Effector memory CD4-positive, alpha-beta T cell (primary cell): ENCODE measurements around the gene TCF7L2.
"Not testable (repeated sequence)": the region's sequence is repeated elsewhere in the genome, so short reads cannot be mapped to it uniquely, and the experiment has no call there.

ENCODE experiments used
- DNase-seq, 3 donors: peaks; one replicate each; pipeline ENCODE4 v3.0.0-alpha.2; 2020
- H3K27ac ChIP-seq: 2 replicates; pipeline ENCODE4 v1.7.0; 2013; ENCODE audit warnings: mild to moderate bottlenecking, low read length, moderate library complexity; ENCODE audit not compliant: insufficient read depth, poor library complexity, severe bottlenecking
- H3K27me3 ChIP-seq: replicated peaks from 2 replicates; pipeline ENCODE4 v1.7.0; 2013; ENCODE audit warnings: mild to moderate bottlenecking, low read length; ENCODE audit not compliant: insufficient read depth, control insufficient read depth, poor library complexity, severe bottlenecking
- H3K36me3 ChIP-seq: 2 replicates; pipeline ENCODE4 v1.7.0; 2013; ENCODE audit warnings: mild to moderate bottlenecking, low read length, moderate library complexity; ENCODE audit not compliant: control insufficient read depth, insufficient read depth
- H3K4me1 ChIP-seq: 2 replicates; pipeline ENCODE4 v1.7.0; 2013; ENCODE audit warnings: low read length, mild to moderate bottlenecking; ENCODE audit not compliant: control insufficient read depth, insufficient read depth, poor library complexity, severe bottlenecking
- H3K4me3 ChIP-seq: 2 replicates; pipeline ENCODE4 v1.7.0; 2013; ENCODE audit warnings: low read length, low read depth, mild to moderate bottlenecking; ENCODE audit not compliant: insufficient read depth, poor library complexity, severe bottlenecking
- H3K9me3 ChIP-seq: 2 replicates; pipeline ENCODE4 v1.7.0; 2013; ENCODE audit warnings: mild to moderate bottlenecking, low read length, moderate library complexity; ENCODE audit not compliant: control insufficient read depth

The TCF7L2 gene

GRCh38 chr10:113060201-113061053 is 110.4 kb downstream of the TCF7L2 start:
- Histone ChIP-seq H3K27ac (no peak overlapping the region), H3K4me3 (no peak overlapping the region), H3K4me1 (peaks cover 4% of the 10 kb centered on the region), H3K36me3 (no peaks in the 10 kb centered on the region), H3K27me3 (no peaks in the 10 kb centered on the region), H3K9me3 (no peaks in the 10 kb centered on the region)
- no peak for DNase-seq

- no peak overlapping the region for H3K27ac ChIP-seq
- DNase-seq, result no peak
- peaks cover 4% of the 10 kb centered on the region for H3K4me1 ChIP-seq
- H3K9me3 ChIP-seq, result no peaks in the 10 kb centered on the region
- no peak overlapping the region for H3K4me3 ChIP-seq
- H3K27me3 ChIP-seq, result no peaks in the 10 kb centered on the region
- no peaks in the 10 kb centered on the region for H3K36me3 ChIP-seq
Measured at GRCh38 chr10:113061054-113061430, 111.0 kb downstream of the TCF7L2 start.

- Histone ChIP-seq H3K4me1 (peaks cover 4% of the 10 kb centered on the region), H3K27me3 (no peaks in the 10 kb centered on the region), H3K9me3 (no peaks in the 10 kb centered on the region), H3K36me3 (no peaks in the 10 kb centered on the region), H3K4me3 (no peak overlapping the region), H3K27ac (no peak overlapping the region)
- no peak for DNase-seq
Measured at GRCh38 chr10:113061557-113061956, 111.5 kb downstream of the TCF7L2 start.

GRCh38 chr10:113063043-113063967 is 113.3 kb downstream of the TCF7L2 start:
- no peaks in the 10 kb centered on the region for H3K9me3 ChIP-seq
- no peak overlapping the region for H3K4me3 ChIP-seq
- no peak overlapping the region for H3K27ac ChIP-seq
- H3K27me3 ChIP-seq, result no peaks in the 10 kb centered on the region
- DNase-seq, result no peak
- peaks cover 4% of the 10 kb centered on the region for H3K4me1 ChIP-seq
- no peaks in the 10 kb centered on the region for H3K36me3 ChIP-seq

- no peak overlapping the region for H3K4me3 ChIP-seq
- H3K27me3 ChIP-seq, result no peaks in the 10 kb centered on the region
- no peaks in the 10 kb centered on the region for H3K36me3 ChIP-seq
- DNase-seq, result no peak
- peaks cover 4% of the 10 kb centered on the region for H3K4me1 ChIP-seq
- no peaks in the 10 kb centered on the region for H3K9me3 ChIP-seq
- no peak overlapping the region for H3K27ac ChIP-seq
Measured at GRCh38 chr10:113064039-113064438, 114.0 kb downstream of the TCF7L2 start.

- H3K27ac ChIP-seq, H3K27me3 ChIP-seq, H3K9me3 ChIP-seq, DNase-seq, H3K36me3 ChIP-seq, H3K4me1 ChIP-seq, H3K4me3 ChIP-seq: not testable (repeated sequence)
Measured at GRCh38 chr10:113066120-113066519, 116.1 kb downstream of the TCF7L2 start.

- Histone ChIP-seq H3K27me3 (no peaks in the 10 kb centered on the region), H3K27ac (no peak overlapping the region), H3K4me1 (no peaks in the 10 kb centered on the region), H3K9me3 (no peaks in the 10 kb centered on the region), H3K36me3 (no peaks in the 10 kb centered on the region), H3K4me3 (no peak overlapping the region)
- DNase-seq, result no peak
Measured at GRCh38 chr10:113066561-113067312, 116.7 kb downstream of the TCF7L2 start.

- no peaks in the 10 kb centered on the region for H3K4me1 ChIP-seq
- DNase-seq, result no peak
- H3K36me3 ChIP-seq, result no peaks in the 10 kb centered on the region
- no peaks in the 10 kb centered on the region for H3K27me3 ChIP-seq
- no peak overlapping the region for H3K4me3 ChIP-seq
- H3K9me3 ChIP-seq, result no peaks in the 10 kb centered on the region
- no peak overlapping the region for H3K27ac ChIP-seq
Measured at GRCh38 chr10:113067501-113067900, 117.5 kb downstream of the TCF7L2 start.

GRCh38 chr10:113068178-113068890 is 118.3 kb downstream of the TCF7L2 start:
- Histone ChIP-seq H3K4me3 (no peak overlapping the region), H3K36me3 (no peaks in the 10 kb centered on the region), H3K9me3 (no peaks in the 10 kb centered on the region), H3K27ac (no peak overlapping the region), H3K27me3 (no peaks in the 10 kb centered on the region), H3K4me1 (no peaks in the 10 kb centered on the region)
- no peak for DNase-seq
